Fibroblast of mammary gland (primary cell): ENCODE measurements around the gene HELT.

Experiments
- DNase-seq: peaks from one replicate; pipeline ENCODE4 v3.0.0-alpha.2; 2010; ENCODE audit warnings: low read depth
- H3K4me3 ChIP-seq: 2 replicates; pipeline ENCODE4 v1.5.1; 2011; ENCODE audit warnings: low read depth, mild to moderate bottlenecking, low read length, moderate library complexity; ENCODE audit not compliant: control insufficient read depth
- TF ChIP-seq, protein P1 (sequence below): conservative IDR thresholded peaks from 2 replicates; pipeline ENCODE4 v1.5.1; 2011; ENCODE audit warnings: low read depth, low read length, inconsistent platforms; ENCODE audit not compliant: control insufficient read depth, insufficient read depth

The HELT gene

DNA sequence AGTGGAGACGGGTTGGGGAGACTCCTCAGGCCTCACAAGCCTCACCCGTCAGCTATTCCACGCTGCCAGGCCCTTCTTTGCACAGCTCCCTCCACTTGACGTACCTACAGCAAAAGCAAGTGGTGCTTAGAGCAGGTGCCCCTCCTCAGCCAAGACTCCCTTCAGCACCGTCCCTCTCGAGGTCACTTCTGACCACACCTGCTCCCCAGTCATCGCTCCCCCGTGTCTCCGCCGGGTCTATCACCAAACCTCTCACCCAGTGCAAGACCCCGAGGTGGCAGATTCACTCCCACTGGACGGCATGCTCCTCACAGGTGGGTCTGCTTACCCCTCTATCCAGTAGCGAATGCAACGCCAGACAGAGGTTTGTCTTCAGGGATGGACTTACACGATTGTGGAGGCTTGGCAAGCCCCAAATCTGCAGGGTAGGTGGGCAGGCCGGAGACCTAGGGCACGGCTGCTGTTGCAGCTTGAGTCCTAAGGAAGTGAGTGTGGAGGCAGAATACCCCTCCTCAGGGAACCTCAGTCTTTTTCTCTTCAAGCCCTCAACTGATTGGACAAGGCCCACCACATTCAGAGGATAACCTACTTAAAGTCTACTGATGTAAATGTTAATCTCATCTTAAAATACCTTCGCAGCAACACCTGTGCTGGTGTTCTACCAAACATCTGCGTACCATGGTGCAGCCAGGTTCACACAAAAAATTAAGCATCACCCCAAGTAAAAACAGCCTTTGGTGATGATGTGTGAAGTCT, 14.5 kb upstream of the HELT start:
- TF ChIP-seq, protein P1, sequence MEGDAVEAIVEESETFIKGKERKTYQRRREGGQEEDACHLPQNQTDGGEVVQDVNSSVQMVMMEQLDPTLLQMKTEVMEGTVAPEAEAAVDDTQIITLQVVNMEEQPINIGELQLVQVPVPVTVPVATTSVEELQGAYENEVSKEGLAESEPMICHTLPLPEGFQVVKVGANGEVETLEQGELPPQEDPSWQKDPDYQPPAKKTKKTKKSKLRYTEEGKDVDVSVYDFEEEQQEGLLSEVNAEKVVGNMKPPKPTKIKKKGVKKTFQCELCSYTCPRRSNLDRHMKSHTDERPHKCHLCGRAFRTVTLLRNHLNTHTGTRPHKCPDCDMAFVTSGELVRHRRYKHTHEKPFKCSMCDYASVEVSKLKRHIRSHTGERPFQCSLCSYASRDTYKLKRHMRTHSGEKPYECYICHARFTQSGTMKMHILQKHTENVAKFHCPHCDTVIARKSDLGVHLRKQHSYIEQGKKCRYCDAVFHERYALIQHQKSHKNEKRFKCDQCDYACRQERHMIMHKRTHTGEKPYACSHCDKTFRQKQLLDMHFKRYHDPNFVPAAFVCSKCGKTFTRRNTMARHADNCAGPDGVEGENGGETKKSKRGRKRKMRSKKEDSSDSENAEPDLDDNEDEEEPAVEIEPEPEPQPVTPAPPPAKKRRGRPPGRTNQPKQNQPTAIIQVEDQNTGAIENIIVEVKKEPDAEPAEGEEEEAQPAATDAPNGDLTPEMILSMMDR = no peak
- no peak for DNase-seq
- no peak overlapping the region for H3K4me3 ChIP-seq

DNA sequence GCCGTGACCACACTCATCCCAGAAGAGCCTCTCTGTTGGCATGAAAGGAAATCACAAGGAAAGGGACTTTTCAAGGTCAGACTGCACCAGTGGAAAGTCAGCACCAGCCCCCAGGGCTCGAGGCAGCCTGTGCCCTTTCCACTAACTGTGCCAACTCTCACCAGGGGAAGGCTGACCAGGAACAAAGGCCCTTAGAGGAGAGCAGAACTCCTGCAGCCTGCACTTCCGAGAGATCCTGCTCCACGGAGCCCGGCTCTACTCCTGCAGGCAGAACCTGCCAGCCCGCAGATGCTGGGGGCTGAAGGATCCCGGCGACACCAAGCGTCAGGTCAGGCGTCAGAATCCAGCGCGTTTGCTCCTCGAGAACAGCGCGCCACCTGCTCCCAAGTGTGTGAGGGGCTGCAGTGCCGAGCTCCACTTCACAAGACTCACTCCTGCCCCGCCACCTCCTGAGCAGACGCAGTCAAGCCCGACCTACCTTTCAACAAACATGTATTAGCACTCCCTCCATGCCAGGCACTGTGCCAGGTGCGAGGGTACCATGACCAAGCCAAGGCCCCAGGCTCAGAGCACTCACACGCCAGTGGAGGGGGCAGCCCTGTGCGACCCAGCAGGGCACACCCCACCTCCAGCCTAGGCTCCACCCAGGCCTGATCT, 13.6 kb upstream of the HELT start:
- H3K4me3 ChIP-seq = peak overlapping the region; percentile 15
- TF ChIP-seq, protein P1 = no peak
- DNase-seq = no peak

DNA sequence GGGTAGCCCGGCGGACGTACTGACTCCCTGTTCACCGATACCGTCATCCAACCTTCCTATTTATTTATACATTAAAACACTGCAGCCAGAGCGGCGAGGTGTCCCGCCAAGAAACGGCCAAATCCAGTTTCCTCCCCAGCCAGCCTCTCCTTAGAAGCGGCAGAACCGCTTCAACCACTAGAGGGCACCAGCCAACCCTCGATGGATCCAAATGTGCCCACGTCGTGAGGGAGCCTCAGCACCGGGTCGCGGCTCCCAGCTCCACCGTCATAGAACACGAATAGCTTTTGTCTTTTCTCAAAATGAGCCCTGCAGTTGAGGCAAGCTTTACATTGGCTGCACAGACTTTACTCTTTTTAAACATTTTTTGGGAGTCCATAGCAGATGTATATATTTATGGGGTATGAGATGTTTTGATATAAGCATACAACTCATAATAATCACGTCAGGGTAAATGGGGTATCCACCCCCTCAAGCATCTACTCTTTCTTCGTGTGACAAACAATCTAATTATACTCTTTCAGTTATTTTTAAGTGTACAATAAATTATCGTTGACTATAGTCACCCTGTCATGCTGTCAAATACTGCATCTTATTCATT, 13.0 kb upstream of the HELT start:
- H3K4me3 ChIP-seq = peak overlapping the region; percentile 15
- TF ChIP-seq, protein P1 = peak; percentile 88
- DNase-seq = peak; percentile 77

DNA sequence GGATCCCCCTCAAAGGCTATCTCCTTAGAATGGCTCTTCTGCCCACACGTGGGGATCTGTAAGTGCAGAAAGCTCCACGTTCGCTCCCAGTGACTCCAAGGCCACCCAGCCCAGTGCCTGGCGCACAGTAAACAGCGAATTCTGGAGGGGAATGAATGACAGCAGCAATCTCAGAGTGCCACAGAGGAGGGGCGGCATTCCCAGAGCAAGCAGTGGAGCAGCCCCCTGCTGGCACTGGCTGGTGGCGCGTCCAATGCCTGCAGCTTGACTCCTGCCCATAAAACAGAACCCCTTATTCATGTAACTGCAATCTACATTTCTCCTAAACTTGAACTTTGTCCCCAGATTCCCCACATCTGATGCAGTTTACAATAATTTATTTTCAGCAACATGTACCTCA, 6.9 kb upstream of the HELT start:
- H3K4me3 ChIP-seq = no peak overlapping the region
- DNase-seq = no peak
- TF ChIP-seq, protein P1 = peak; percentile 42

DNA sequence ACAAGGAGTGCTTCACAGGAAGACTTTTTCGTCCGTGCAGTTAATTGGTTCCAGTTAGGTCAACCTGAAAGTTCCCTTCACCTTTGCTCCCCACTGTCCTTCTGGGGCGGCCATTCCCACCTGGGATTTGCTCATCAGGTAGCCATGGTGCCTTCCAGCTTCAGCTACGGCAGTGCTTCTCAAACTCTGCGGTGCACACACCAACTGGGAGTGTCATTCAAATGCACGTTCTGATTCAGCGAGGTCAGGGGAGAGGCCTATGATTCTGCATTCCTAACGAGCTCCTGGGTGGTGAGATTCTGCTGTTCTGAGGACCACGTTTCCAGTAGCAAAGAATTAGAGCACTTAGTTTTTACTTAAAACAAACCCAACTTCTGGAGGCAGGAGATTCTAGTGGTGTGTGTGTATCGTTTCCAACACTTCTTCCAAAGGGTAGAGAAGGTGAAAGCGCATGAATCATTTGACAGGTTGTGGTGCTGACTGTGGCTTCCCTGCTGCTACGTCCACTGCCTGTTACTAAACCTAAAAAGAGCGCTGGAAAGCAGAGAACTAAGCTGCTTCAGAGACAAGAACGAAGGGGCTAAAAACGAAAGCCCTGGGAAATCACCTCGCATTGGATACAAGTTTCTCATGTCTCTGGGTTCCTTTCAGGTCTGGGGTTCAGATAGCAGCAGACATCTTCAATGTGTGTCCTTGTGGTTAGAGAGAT, 4.7 kb upstream of the HELT start:
- TF ChIP-seq, protein P1 = no peak
- no peak for DNase-seq

DNA sequence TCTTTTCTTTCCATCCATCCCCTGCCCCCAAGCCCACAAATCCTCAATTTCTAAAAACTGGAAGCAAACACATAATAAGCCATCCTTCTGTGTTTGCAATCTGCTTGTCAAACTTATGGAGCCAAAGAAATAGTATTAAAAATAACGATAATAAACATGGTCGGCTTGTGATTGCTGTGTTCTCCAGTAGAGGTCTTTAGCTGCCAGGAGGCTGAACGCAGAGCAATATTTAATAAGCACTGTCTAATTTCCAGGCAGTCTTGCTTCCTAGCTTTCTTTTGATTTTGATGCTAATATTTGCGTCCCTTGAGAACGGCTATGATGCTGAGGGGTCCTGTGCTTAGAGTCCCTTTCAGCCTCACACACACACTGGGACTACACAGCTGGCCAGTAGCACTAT, 3.2 kb upstream of the HELT start:
- H3K4me3 ChIP-seq = no peak overlapping the region
- DNase-seq = peak; percentile 18
- TF ChIP-seq, protein P1 = peak; percentile 22

More for the DNA sequence above, 4.7 kb upstream of the HELT start:
- H3K4me3 ChIP-seq = no peak overlapping the region
